DMS 273 (cell line): ENCODE data around the gene SH2D2A.

Source experiments
- DNase-seq: peaks from one replicate; lab custom pipeline; 2025; ENCODE audit not compliant: unreplicated experiment; lab: John Stamatoyannopoulos, UW

Gene SH2D2A

DNA sequence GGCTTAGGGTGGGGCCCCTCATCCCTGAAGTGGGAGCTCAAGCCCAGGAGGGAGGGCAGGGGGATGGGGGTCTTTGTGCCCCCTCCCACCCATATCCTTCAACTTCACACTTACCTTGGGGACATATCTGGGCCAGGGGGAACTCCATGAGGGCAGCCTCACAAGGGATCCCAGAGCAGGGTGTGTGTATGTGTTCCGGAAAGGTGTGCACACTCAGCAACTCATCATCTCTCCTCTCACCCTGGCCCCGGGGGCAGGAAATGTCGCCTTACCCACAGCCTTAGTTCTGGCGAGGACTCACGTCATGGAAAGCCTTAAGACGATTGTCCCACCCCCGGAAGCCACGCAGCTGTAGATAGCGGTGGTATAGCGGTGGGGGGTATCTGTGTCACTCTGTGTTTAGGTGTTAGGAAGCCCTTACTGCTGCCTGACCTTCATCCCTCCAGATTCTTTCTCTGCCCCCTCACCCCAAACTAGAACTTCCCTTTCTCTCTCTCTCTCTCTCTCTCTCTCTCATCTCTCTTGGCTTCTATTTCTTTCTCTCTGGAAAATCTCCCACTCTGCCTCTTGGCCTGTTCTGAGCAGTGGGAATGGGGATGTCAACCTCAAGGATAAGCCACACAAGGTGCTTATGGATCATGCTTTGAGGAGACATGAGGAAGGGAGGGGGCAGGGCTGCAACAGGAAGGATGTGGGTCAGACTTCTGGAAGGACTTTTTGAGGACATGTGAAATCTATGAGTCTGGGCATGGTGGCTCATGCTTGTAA is at the start of gene SH2D2A:
TSS of gene SH2D2A (minus strand) at position 288 of the 768 bp plus-strand sequence. CDS start at position 148, 140 bp downstream.
- no peak for DNase-seq

DNA sequence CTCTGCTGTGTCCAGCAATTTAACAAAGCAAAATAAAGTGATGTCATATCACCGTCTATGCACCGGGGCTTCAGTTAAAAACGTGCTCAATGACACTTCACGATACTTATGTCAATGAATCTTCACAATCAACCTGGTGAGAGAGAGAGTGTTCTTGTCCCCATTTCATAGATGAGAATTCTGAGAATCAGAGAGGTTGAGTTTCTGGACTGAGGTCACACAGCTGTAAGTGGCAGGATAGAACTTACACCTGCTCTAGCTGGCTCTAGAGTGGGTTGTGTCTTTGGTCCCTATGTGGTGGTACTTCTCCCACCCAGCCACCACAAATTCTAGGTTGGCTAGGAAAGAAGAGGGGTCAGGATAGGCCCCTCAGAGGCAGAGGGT is 49.2 kb upstream of the SH2D2A start:
- DNase-seq = no peak

- no peak for DNase-seq
Observed at GRCh38 chr1:156865258-156865657, 48.6 kb upstream of the SH2D2A start.

DNA sequence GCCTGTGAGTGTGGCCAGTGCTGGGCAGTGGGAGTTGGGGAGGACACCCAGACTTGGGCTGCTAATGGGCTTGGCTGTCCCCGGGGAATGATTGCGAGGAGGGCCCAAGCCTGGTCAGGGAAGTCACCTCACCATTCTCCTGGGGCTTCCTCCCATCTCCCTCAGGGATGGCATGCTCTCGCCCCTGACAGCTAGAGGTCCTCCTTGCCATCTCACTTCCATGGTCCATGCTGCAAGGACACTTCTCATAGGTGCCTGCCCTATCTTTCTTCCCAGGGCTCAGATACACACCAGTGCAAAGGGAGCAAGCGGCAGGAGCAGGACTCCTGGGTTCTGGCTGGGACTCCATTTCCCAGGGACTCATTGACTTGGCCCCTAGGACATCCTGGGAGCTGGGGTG is 48.1 kb upstream of the SH2D2A start:
- no peak for DNase-seq

- no peak for DNase-seq
Observed at GRCh38 chr1:156863631-156864030, 47.0 kb upstream of the SH2D2A start.

DNA sequence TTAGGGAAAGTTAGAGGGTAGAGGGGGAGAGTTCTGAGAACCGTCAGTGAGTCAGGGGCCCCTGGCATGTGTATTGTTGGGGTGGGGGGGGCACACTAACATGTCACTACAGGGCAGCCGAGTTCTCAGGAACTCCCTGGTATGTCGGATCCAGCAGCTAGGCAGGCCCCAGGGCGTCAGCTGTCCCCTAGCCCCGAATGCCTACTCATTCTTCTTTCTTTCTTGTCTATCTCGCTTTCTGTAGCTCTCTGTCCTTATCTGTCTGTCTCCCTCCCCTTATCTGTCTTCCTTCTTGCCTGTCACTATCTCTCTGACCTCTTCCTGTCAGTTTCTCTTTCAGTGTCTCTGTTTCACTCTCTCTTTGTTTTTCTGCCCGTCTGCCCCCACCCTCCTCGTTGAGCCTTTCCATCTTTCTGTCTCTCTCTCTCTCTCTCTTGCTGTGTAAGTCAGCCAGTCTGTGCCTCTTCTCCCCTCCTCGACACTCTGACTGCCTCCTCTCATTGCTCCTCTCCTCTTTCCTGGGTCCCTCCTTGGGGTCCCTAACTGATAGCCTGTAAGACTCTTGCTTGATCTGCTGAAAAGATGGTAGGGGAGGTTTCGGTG is 46.5 kb upstream of the SH2D2A start:
- DNase-seq = no peak

DNA sequence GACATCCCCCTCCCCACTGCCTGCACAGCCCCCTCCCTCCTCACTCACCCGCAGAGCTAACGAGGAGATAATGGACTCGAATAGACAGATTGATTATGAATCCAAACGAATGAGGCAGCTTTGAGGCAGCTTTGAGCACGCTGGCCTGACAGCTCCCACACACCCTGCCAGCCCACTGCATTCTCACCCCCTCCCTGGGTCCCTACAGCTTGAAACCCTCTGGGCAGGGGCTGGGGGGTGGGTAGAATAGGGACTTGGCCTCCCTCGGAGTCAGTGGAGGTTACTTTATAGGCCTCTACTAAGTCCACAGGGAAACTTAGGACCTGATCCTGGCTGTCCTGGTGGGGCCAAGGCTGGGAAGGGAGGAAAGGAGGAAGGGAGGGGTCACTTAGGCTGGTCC is 45.9 kb upstream of the SH2D2A start:
- DNase-seq = no peak

DNA sequence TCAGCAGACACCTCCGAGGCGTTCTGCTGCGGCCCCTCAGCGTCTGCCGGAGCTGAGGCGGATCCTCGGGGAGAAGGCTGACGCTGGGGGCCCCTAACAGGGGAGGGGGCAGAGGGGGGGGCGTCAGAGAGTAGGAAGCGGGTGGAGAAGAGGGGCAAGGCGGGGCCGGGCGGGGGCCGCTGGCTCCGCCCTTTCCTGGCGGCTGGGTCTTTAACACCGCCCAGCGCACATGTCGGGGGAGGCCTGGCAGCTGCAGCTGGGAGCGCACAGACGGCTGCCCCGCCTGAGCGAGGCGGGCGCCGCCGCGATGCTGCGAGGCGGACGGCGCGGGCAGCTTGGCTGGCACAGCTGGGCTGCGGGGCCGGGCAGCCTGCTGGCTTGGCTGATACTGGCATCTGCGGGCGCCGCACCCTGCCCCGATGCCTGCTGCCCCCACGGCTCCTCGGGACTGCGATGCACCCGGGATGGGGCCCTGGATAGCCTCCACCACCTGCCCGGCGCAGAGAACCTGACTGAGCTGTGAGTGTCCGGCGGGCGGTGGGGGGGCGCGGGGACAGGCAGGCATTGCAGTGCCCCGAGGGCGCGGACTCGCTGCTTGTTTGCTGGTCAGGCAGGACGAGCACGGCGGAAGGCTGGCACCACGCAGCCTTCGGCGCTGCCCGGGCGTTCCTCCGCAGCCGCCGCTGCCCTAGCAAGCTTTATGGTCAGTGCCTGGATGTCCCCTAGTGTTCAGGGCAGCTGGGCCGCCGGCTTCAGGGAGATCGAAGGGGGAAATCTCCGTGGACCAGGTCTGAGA is 44.2 kb upstream of the SH2D2A start, which contains the start of gene NTRK1:
TSS of gene NTRK1 (plus strand) at position 238 of the 796 bp plus-strand sequence. CDS start at position 308, 70 bp downstream.
- peak; percentile 97 for DNase-seq

DNA sequence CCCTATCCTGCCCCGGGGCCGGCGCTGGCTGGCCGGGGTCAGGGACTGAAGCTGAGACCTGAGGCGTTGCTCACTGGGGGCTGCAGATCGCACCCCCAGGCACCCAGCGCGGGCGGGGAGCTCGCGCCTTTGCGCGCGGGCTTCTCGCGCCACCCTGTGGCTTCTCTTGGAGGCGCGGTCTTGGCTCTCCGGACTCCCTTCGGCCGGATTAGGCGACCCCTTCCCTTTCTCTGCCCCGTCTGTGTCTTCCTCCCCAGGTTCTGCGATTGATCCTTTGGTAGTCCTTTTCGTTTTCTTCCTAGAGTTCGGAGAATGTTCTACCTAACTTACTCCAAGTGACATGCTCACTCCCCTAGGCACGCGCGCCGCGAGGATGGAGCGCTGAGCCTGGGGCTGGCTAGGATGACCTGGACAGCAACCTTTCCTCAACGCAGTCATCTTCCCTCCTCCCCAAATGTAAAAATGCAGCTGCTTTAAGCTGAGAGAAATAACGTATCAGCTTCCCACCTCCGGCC is 43.5 kb upstream of the SH2D2A start:
- DNase-seq = peak; percentile 93

- peak; percentile 80 for DNase-seq
Observed at GRCh38 chr1:156859523-156860112, 43.0 kb upstream of the SH2D2A start.

DNA sequence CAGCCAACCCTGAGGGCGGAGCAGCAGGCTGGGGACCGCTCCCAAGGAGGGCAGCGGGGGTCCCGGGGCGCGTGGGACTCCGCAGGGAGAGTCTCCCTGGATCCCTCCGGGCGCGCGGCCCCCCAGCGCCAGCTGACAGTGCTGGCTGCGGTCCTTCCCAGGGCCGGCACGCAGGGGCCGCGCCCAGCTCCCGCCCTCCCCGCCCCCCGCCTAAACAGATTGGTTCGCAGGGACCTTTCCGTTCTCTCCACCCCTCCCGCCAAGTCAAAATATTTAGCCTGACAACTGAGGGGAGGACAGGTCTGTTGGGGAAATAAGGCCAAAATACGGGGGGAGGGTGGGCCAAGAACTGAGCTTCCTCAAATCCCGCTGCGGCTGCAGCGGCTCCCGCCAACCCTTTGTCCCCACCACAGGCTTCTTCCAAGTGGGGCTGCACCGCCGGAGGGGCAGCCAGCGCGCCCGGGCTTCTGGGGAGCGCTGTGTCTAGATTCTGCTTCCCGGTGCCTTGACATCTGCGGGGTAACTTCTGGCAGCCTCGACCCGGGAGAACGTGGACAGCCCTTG is 42.4 kb upstream of the SH2D2A start, which contains the start of gene INSRR:
TSS of gene INSRR (minus strand) at position 159 of the 564 bp plus-strand sequence. CDS start 496 bp downstream, outside the sequence.
- DNase-seq = peak; percentile 75

- no peak for DNase-seq
Observed at GRCh38 chr1:156858555-156858956, 41.9 kb upstream of the SH2D2A start.

- no peak for DNase-seq
Observed at GRCh38 chr1:156857532-156857931, 40.9 kb upstream of the SH2D2A start.

- no peak for DNase-seq
Observed at GRCh38 chr1:156856282-156856785, 39.7 kb upstream of the SH2D2A start.

DNA sequence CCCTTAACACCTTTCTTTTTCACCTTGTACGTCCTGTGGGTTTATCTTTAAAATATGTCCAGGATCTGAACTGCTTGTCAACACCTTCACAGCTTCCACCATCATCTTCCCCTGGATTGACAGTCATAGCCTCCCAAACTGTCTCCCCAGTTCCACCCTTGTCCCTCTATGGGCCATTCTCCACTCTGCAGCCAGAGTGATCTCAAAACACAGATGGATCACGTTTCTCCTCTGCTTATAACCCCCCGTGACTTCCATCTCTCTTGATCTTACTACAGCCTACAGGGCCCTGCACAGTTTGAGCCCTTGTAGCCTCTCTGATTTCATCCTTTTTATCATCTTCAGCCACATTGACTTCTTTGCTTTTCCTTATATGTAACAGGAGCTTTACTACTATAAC is 38.0 kb upstream of the SH2D2A start:
- DNase-seq = peak; percentile 56

- DNase-seq = no peak
Observed at GRCh38 chr1:156853761-156854160, 37.1 kb upstream of the SH2D2A start.

GRCh38 chr1:156852418-156852874 is 35.8 kb upstream of the SH2D2A start:
- DNase-seq = peak; percentile 99

- peak; percentile 88 for DNase-seq
Observed at GRCh38 chr1:156851779-156852417, 35.2 kb upstream of the SH2D2A start.

DNA sequence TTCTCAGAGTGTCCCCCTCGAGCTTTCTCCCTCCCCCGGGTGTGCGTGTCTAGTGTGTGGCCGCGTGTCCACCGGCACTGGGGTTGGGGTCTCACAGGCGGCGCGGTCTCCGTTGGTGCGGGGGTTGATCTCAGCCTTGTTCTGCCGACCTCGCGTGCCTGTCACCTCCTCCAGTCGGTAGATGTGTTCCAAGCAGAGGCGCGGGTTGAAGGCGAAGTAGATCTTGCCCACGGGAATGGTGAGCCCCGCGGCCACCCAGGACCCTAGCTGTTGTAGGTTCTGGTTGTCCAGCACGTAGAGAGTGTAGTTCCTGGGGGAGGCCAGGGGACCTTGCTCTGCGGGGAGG is 32.5 kb upstream of the SH2D2A start:
- DNase-seq = no peak
